ENCODE data around the gene SEC14L1. TPM values are rescaled to one million over a fixed set of nuclear protein-coding genes. Genes with fewer than 3 reads are reported as not detected.
"Not testable (repeated sequence)": the region's sequence is repeated elsewhere in the genome, so short reads cannot be mapped to it uniquely, and the experiment has no call there.

The SEC14L1 gene
- total RNA-seq, 1 experiment from 2014 or later: 81.0 TPM

GRCh38 chr17:77099997-77100396 lies 40.8 kb upstream of the SEC14L1 start (continued):
- TF ChIP-seq ATF6 (CRISPR knock-in tag; IDR thresholded peaks at IDR 0.05): no peak
- no peak for TF ChIP-seq ZMAT4 (CRISPR knock-in tag; IDR thresholded peaks at IDR 0.05)
- no peak for TF ChIP-seq AR (CRISPR knock-in tag; IDR thresholded peaks at IDR 0.05)
- TF ChIP-seq GRHL2 (CRISPR knock-in tag; IDR thresholded peaks at IDR 0.05; ENCODE audit: insufficient replicate concordance, severe bottlenecking): no peak
- no peak for TF ChIP-seq ZNF317 (CRISPR knock-in tag; IDR thresholded peaks at IDR 0.05; ENCODE audit: borderline replicate concordance, low read depth)

- Mint-ChIP-seq H3K9me3 (no peaks in the 10 kb centered on the region), H3K36me3 (peaks cover 18% of the 10 kb centered on the region), H3K27ac (peak overlapping the region; percentile 49), H3K4me3 (no peak overlapping the region), H3K4me1 (peaks cover 56% of the 10 kb centered on the region), H3K27me3 (ENCODE audit: low read depth) (no peaks in the 10 kb centered on the region)
- ATAC-seq (no peak), DNase-seq (ENCODE audit: low spot score) (no peak)
- ChIA-PET POLR2A (no interaction called here), CTCF (interaction anchor here (3.5 kb wide), 1 partner anchor 13 kb away, joined by 15 read pairs; no protein-coding TSS in a partner anchor)
- TF ChIP-seq ESRRA (CRISPR knock-in tag; IDR thresholded peaks at IDR 0.05; ENCODE audit: borderline replicate concordance): no peak
- no peak for TF ChIP-seq KAT7 (CRISPR knock-in tag; IDR thresholded peaks at IDR 0.05; ENCODE audit: borderline replicate concordance)
- TF ChIP-seq ZNF121 (CRISPR knock-in tag; IDR thresholded peaks at IDR 0.05): no peak
- TF ChIP-seq ATF6 (CRISPR knock-in tag; IDR thresholded peaks at IDR 0.05): no peak
These were observed 39.0 kb upstream of the SEC14L1 start for GRCh38 chr17:77101521-77102410.

GRCh38 chr17:77102411-77103134 lies 38.2 kb upstream of the SEC14L1 start:
- H3K27ac Mint-ChIP-seq; H3K9me3 Mint-ChIP-seq; ATAC-seq; H3K27me3 Mint-ChIP-seq (ENCODE audit: low read depth); H3K4me3 Mint-ChIP-seq; DNase-seq (ENCODE audit: low spot score); POLR2A ChIA-PET: not testable (repeated sequence)
- CTCF ChIA-PET: interaction anchor here (1.3 to 3.5 kb wide), 2 partner anchors 14 to 112 kb away, joined by 3 to 15 read pairs; no protein-coding TSS in a partner anchor
- Mint-ChIP-seq H3K4me1 (peaks cover 56% of the 10 kb centered on the region), H3K36me3 (peaks cover 18% of the 10 kb centered on the region)

- ChIA-PET POLR2A (interaction anchor here (1.0 kb wide), 1 partner anchor 18 kb away, joined by 3 read pairs; no protein-coding TSS in a partner anchor), CTCF (interaction anchor here (3.0 kb wide), 1 partner anchor 17 kb away, joined by 12 read pairs; no protein-coding TSS in a partner anchor)
- peak overlapping the region; percentile 67 for H3K27ac Mint-ChIP-seq
- ATAC-seq (no peak), DNase-seq (ENCODE audit: low spot score) (no peak)
- no peak overlapping the region for H3K4me3 Mint-ChIP-seq
- no peaks in the 10 kb centered on the region for H3K27me3 Mint-ChIP-seq (ENCODE audit: low read depth)
- peaks cover 60% of the 10 kb centered on the region for H3K4me1 Mint-ChIP-seq
- no peaks in the 10 kb centered on the region for H3K36me3 Mint-ChIP-seq
- H3K9me3 Mint-ChIP-seq: no peaks in the 10 kb centered on the region
- TF ChIP-seq SOX15 (CRISPR knock-in tag; IDR thresholded peaks at IDR 0.05) (no peak), ZBTB21 (CRISPR knock-in tag; IDR thresholded peaks at IDR 0.05; ENCODE audit: borderline replicate concordance) (no peak), NFE2L1 (CRISPR knock-in tag; IDR thresholded peaks at IDR 0.05) (no peak), ZNF423 (CRISPR knock-in tag; IDR thresholded peaks at IDR 0.05) (no peak), E2F1 (CRISPR knock-in tag; IDR thresholded peaks at IDR 0.05) (no peak), ELF4 (CRISPR knock-in tag; IDR thresholded peaks at IDR 0.05; ENCODE audit: low read depth) (no peak), CTCF (IDR thresholded peaks at IDR 0.05) (no peak), MYBL2 (CRISPR knock-in tag; IDR thresholded peaks at IDR 0.05) (no peak)
These were observed 35.1 kb upstream of the SEC14L1 start for GRCh38 chr17:77105706-77106105.

All from WTC11 (cell line).